Muscle of back (tissue), 11 donors: ENCODE results near the gene ADGRG3. TPM values are rescaled to one million over a fixed set of nuclear protein-coding genes. Genes with fewer than 3 reads are reported as not detected.

Source experiments
- DNase-seq, 3 donors: peaks; one replicate each; pipeline versions ENCODE4 v3.0.0 to v3.0.0-alpha.2; 2013
- polyA plus RNA-seq, 10 donors: library from polyadenylated mRNA; unstranded; fragments of 120-200 nt; gene quantifications; one replicate each; pipeline ENCODE4 v1.2.1, GENCODE V29; 2013; ENCODE audit not compliant: insufficient read length in 10 of 10

The ADGRG3 gene
- polyA plus RNA-seq, 10 donors: 0.08 to 0.56 (median 0.19) TPM

- DNase-seq: no peak
These were observed 37.7 kb upstream of the ADGRG3 start for GRCh38 chr16:57630407-57630797.

GRCh38 chr16:57630931-57631845 is 36.9 kb upstream of the ADGRG3 start:
- no peak for DNase-seq

GRCh38 chr16:57632568-57632967 is 35.5 kb upstream of the ADGRG3 start:
- no peak for DNase-seq

- DNase-seq: no peak
These were observed 34.6 kb upstream of the ADGRG3 start for GRCh38 chr16:57633383-57634064.

GRCh38 chr16:57634171-57634570 is 33.9 kb upstream of the ADGRG3 start:
- DNase-seq: no peak

- no peak for DNase-seq
These were observed 32.6 kb upstream of the ADGRG3 start for GRCh38 chr16:57635266-57636097.

- no peak for DNase-seq
These were observed 31.9 kb upstream of the ADGRG3 start for GRCh38 chr16:57636184-57636583.

- no peak for DNase-seq
These were observed 31.1 kb upstream of the ADGRG3 start for GRCh38 chr16:57637020-57637419.

GRCh38 chr16:57637424-57637823 is 30.7 kb upstream of the ADGRG3 start:
- peak in 1 of 3 donors; percentile 63 for DNase-seq

GRCh38 chr16:57637965-57638364 is 30.1 kb upstream of the ADGRG3 start:
- DNase-seq: no peak

GRCh38 chr16:57638381-57638780 is 29.7 kb upstream of the ADGRG3 start:
- no peak for DNase-seq

- DNase-seq: peak in 2 of 3 donors; percentile 72 to 84
These were observed 28.8 kb upstream of the ADGRG3 start for GRCh38 chr16:57639172-57639887.

GRCh38 chr16:57640185-57640584 is 27.9 kb upstream of the ADGRG3 start:
- DNase-seq: no peak

- no peak for DNase-seq
These were observed 27.5 kb upstream of the ADGRG3 start for GRCh38 chr16:57640612-57641011.

GRCh38 chr16:57642160-57643135 is 25.7 kb upstream of the ADGRG3 start:
- no peak for DNase-seq

GRCh38 chr16:57643147-57643874 is 24.8 kb upstream of the ADGRG3 start:
- DNase-seq: no peak

GRCh38 chr16:57643910-57644309 is 24.2 kb upstream of the ADGRG3 start:
- DNase-seq: no peak

- no peak for DNase-seq
These were observed 23.6 kb upstream of the ADGRG3 start for GRCh38 chr16:57644383-57645014.

- DNase-seq: no peak
These were observed 22.9 kb upstream of the ADGRG3 start for GRCh38 chr16:57645169-57645568.
